GM12892 (cell line): Measurements from ENCODE around the gene SEC63.

Source experiments
- POLR2A ChIP-seq: IDR thresholded peaks from 2 replicates; pipeline ENCODE4 v1.6.1; 2011; ENCODE audit warnings: low read depth, low read length, control low read depth
- POLR2AphosphoS5 ChIP-seq: IDR thresholded peaks from 2 replicates; pipeline ENCODE4 v1.6.1; 2011; ENCODE audit warnings: low read depth, low read length, control low read depth
- TAF1 ChIP-seq: IDR thresholded peaks from 2 replicates; pipeline ENCODE4 v1.6.1; 2011; ENCODE audit warnings: low read depth, mild to moderate bottlenecking, control low read depth, low read length, borderline replicate concordance

DNA sequence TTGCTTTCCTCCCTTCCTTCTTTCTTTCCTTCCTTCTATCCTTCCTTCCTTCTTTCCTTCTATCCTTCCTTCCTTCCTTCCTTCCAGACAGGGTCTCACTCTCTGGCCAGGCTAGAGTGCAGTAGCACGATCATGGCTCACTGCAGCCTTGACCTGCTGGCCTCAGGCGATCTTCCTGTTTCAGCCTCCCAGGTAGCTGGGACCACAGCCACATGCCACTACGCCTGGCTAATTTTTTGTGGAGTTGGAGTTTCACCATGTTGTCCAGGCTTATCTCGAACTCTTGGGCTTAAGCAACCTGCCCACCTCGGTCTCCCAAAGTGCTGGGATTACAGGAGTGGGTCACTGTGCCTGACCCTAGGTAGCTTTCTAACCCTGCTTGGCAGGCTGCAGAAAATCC, 12.2 kb upstream of the SEC63 start:
- TF ChIP-seq POLR2AphosphoS5 (no peak), POLR2A (no peak), TAF1 (no peak)
